Neural progenitor cell (in vitro differentiated cells): ENCODE data around the gene INTS6.

Source experiments
- CTCF ChIP-seq: fragments of 200-600 bp; sonication (generic); IDR thresholded peaks from 2 replicates; pipeline ENCODE4 v1.5.1; 2017; ENCODE audit warnings: antibody characterized with exemption, mild to moderate bottlenecking
- EZH2 ChIP-seq: fragments of 200-600 bp; sonication (generic); IDR thresholded peaks from 2 replicates; pipeline ENCODE4 v1.6.1; 2017; ENCODE audit warnings: antibody characterized with exemption, mild to moderate bottlenecking, moderate library complexity

- TF ChIP-seq CTCF: no peak
- TF ChIP-seq EZH2: no peak
Measured at GRCh38 chr13:51380269-51380668, 72.6 kb downstream of the INTS6 start.
